HG03097 (cell line): ENCODE results near the gene MAP3K19.
"Not testable (repeated sequence)": the region's sequence is repeated elsewhere in the genome, so short reads cannot be mapped to it uniquely, and the experiment has no call there.

Experiments used
- ATAC-seq: cut with Tn5 transposase; IDR thresholded peaks from one replicate; pipeline ENCODE4 v1.9.1; 2021; ENCODE audit not compliant: unreplicated experiment, low FRiP score

MAP3K19 gene

GRCh38 chr2:135052997-135053474 lies 5.8 kb upstream of the MAP3K19 start:
- no peak for ATAC-seq

GRCh38 chr2:135052042-135052876 lies 5.0 kb upstream of the MAP3K19 start, which contains the start of gene RAB3GAP1:
Gene RAB3GAP1, plus strand, starts transcription at chr2:135052292. Its CDS starts 16 bp downstream, at chr2:135052308.
- ATAC-seq, result peak; percentile 70

- no peak for ATAC-seq
These were observed 3.4 kb upstream of the MAP3K19 start for GRCh38 chr2:135050684-135051083.

- ATAC-seq, result no peak
These were observed 2.9 kb upstream of the MAP3K19 start for GRCh38 chr2:135050132-135050531.

GRCh38 chr2:135048122-135048521 lies 875 bp upstream of the MAP3K19 start:
- ATAC-seq, result no peak

GRCh38 chr2:135043345-135043744 lies 3.9 kb downstream of the MAP3K19 start:
- ATAC-seq, result no peak

- no peak for ATAC-seq
These were observed 9.4 kb downstream of the MAP3K19 start for GRCh38 chr2:135037831-135038230.

GRCh38 chr2:135033216-135033615 lies 14.0 kb downstream of the MAP3K19 start:
- ATAC-seq, result not testable (repeated sequence)

GRCh38 chr2:135030826-135031225 lies 16.4 kb downstream of the MAP3K19 start:
- ATAC-seq, result no peak

- ATAC-seq, result no peak
These were observed 17.6 kb downstream of the MAP3K19 start for GRCh38 chr2:135029481-135030134.

- no peak for ATAC-seq
These were observed 23.3 kb downstream of the MAP3K19 start for GRCh38 chr2:135023886-135024485.

GRCh38 chr2:135022952-135023880 lies 24.0 kb downstream of the MAP3K19 start:
- no peak for ATAC-seq

GRCh38 chr2:135021618-135022017 lies 25.6 kb downstream of the MAP3K19 start:
- ATAC-seq, result no peak

GRCh38 chr2:135011633-135012032 lies 35.6 kb downstream of the MAP3K19 start:
- ATAC-seq, result no peak

GRCh38 chr2:135010200-135010942 lies 36.9 kb downstream of the MAP3K19 start:
- no peak for ATAC-seq

GRCh38 chr2:135009339-135009738 lies 37.9 kb downstream of the MAP3K19 start:
- no peak for ATAC-seq

- ATAC-seq, result no peak
These were observed 41.5 kb downstream of the MAP3K19 start for GRCh38 chr2:135005753-135006152.

- ATAC-seq, result peak; percentile 65
These were observed 43.1 kb downstream of the MAP3K19 start for GRCh38 chr2:135004005-135004746.

GRCh38 chr2:135002836-135003235 lies 44.4 kb downstream of the MAP3K19 start:
- no peak for ATAC-seq
